Testis (tissue), 3 donors: ENCODE results near the gene TM9SF3. TPM values are rescaled to one million over a fixed set of nuclear protein-coding genes. Genes with fewer than 3 reads are reported as not detected.
A peak's percentile ranks its signal among the peaks of the same experiment; 100 is the strongest.

Source experiments
- DNase-seq: peaks from one replicate; pipeline ENCODE4 v3.0.0-alpha.2; 2019
- H3K27ac ChIP-seq, 2 donors: fragments of 200-600 bp; sonication (generic); one replicate each; pipeline ENCODE4 v1.5.1; 2019
- H3K27me3 ChIP-seq: fragments of 200-600 bp; sonication (generic); one replicate; pipeline ENCODE4 v1.5.1; 2019
- H3K36me3 ChIP-seq: fragments of 200-600 bp; sonication (generic); one replicate; pipeline ENCODE4 v1.5.1; 2017; ENCODE audit warnings: low read depth; ENCODE audit errors: missing control alignments
- H3K4me1 ChIP-seq: fragments of 200-600 bp; sonication (generic); one replicate; pipeline ENCODE4 v1.5.1; 2019
- H3K4me3 ChIP-seq, 2 donors: fragments of 200-600 bp; sonication (generic); one replicate each; pipeline ENCODE4 v1.5.1; 2017 to 2019
- H3K9me3 ChIP-seq: fragments of 200-600 bp; sonication (generic); one replicate; pipeline ENCODE4 v1.5.1; 2017
- CTCF ChIP-seq, 3 experiments: fragments of 450-650 bp in 2 of 3; fragments of 200-600 bp in 1 of 3; sonication (generic) in 1 of 3; IDR thresholded peaks; one replicate each; pipeline ENCODE4 v1.5.1; 2016 to 2019; ENCODE audit warnings: antibody characterized with exemption in 3 of 3, mild to moderate bottlenecking in 2 of 3, moderate library complexity in 1 of 3
- POLR2A ChIP-seq: fragments of 450-650 bp; IDR thresholded peaks from one replicate; pipeline ENCODE4 v1.6.1; 2017; ENCODE audit warnings: antibody characterized with exemption, mild to moderate bottlenecking, moderate library complexity
- WGBS, 2 donors: methylation state at CpG; one replicate each; pipeline ENCODE4 v1.1.5; 2018; 5-methylcytosine and 5-hydroxymethylcytosine counted together
- intact Hi-C: fragments of 100-400 bp; cut with DNase I; formaldehyde crosslinking; loops from one replicate; pipeline ENCODE4 v1.15.1; 2023; ENCODE audit warnings: low total_unique reads
- polyA plus RNA-seq: library from polyadenylated mRNA; stranded (reverse); fragments of 350-450 nt; fragmentation: Illumina TruSeq; extraction: RNeasy Lipid Tissue Mini Kit (QIAGEN cat#74804); gene quantifications from one replicate; pipeline ENCODE4 v1.2.3, GENCODE V29; 2014; ENCODE audit warnings: low read depth, low replicate concordance; ENCODE audit not compliant: insufficient read depth
- total RNA-seq, 2 donors: library from RNA; depleted of rRNA; stranded (reverse); fragments of >200 nt; gene quantifications; one replicate each; pipeline ENCODE4 v1.2.3, GENCODE V29; 2016

TM9SF3 gene
- total and polyA plus RNA-seq, 3 donors from 2014 or later: 67.8 to 69.8 (median 69.3) TPM

GRCh38 chr10:96482815-96483588 is 103.8 kb downstream of the TM9SF3 start:
- H3K27ac ChIP-seq: no peak overlapping the region
- 65 to 70% methylated on average over 4 of the region's 4 CpGs for WGBS, 2 donors
- H3K4me3 ChIP-seq: no peak overlapping the region
- no peaks in the 10 kb centered on the region for H3K36me3 ChIP-seq
- H3K9me3 ChIP-seq: no peaks in the 10 kb centered on the region
- H3K4me1 ChIP-seq: no peaks in the 10 kb centered on the region
- TF ChIP-seq CTCF (IDR thresholded peaks at IDR 0.05): no peak
- no peak for TF ChIP-seq POLR2A
- DNase-seq: no peak
- H3K27me3 ChIP-seq: no peaks in the 10 kb centered on the region
- intact Hi-C loops: no loop called here

- no peak overlapping the region for H3K4me3 ChIP-seq
- no peaks in the 10 kb centered on the region for H3K36me3 ChIP-seq
- 84 to 86% methylated on average over 9 of the region's 9 CpGs for WGBS, 2 donors
- no peak overlapping the region for H3K27ac ChIP-seq
- no peaks in the 10 kb centered on the region for H3K27me3 ChIP-seq
- intact Hi-C loops: no loop called here
- no peaks in the 10 kb centered on the region for H3K9me3 ChIP-seq
- H3K4me1 ChIP-seq: no peaks in the 10 kb centered on the region
- TF ChIP-seq POLR2A (no peak), CTCF (IDR thresholded peaks at IDR 0.05) (no peak)
- no peak for DNase-seq
Observed at GRCh38 chr10:96478355-96478754, 108.5 kb downstream of the TM9SF3 start.

- no peak overlapping the region for H3K4me3 ChIP-seq
- intact Hi-C loops: no loop called here
- H3K27ac ChIP-seq: no peak overlapping the region
- DNase-seq: no peak
- no peaks in the 10 kb centered on the region for H3K27me3 ChIP-seq
- H3K36me3 ChIP-seq: no peaks in the 10 kb centered on the region
- H3K4me1 ChIP-seq: no peaks in the 10 kb centered on the region
- TF ChIP-seq POLR2A (no peak), CTCF (IDR thresholded peaks at IDR 0.05) (no peak)
- no peaks in the 10 kb centered on the region for H3K9me3 ChIP-seq
- 80 to 91% methylated on average over 9 of the region's 9 CpGs for WGBS, 2 donors
Observed at GRCh38 chr10:96473866-96474265, 112.9 kb downstream of the TM9SF3 start.

- H3K9me3 ChIP-seq: no peaks in the 10 kb centered on the region
- no peaks in the 10 kb centered on the region for H3K27me3 ChIP-seq
- H3K4me3 ChIP-seq: no peak overlapping the region
- no peak overlapping the region for H3K27ac ChIP-seq
- DNase-seq: peak; percentile 48
- 32 to 57% methylated on average over 3 to 4 of the region's 4 CpGs for WGBS, 2 donors
- intact Hi-C loops: no loop called here
- H3K4me1 ChIP-seq: no peaks in the 10 kb centered on the region
- peak in 1 of 3 experiments; percentile 45 for TF ChIP-seq CTCF (IDR thresholded peaks at IDR 0.05)
- no peak for TF ChIP-seq POLR2A
- H3K36me3 ChIP-seq: no peaks in the 10 kb centered on the region
Observed at GRCh38 chr10:96470116-96470743, 116.6 kb downstream of the TM9SF3 start.
